Measurements from ENCODE around the gene VPS36.

VPS36 gene

DNA sequence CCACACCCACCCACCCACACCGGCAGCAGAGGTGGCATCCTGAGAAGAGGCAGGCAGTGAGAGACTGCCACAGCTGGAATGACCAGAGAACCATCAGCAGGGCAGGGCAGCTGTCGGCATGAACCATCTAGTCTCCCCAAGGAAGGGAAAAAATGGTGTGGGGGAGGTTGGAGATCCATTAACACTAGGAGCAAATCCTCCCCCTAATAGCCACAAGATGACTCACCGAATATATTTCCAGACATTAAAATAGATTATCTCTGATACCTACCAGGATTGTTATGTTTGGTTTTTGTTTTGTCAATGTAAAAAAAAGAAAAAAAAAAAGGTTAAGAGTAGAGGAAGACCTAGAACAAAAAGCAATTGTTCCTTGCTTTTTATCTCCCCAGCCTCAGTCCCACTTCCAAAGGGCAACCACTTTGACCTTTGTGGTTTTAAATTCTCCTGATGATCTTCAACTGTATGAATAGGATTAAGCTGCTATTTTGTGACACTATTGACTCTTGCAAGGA, 78.6 kb downstream of the VPS36 start:
- Histone ChIP-seq H4K20me1 (ENCODE audit: insufficient read depth, low read length, poor library complexity, severe bottlenecking) (no peaks in the 10 kb centered on the region), H3K4me3 (ENCODE audit: low read length, poor library complexity, severe bottlenecking) (no peak overlapping the region), H3K4me1 (ENCODE audit: insufficient read depth, low read length, poor library complexity, severe bottlenecking) (no peaks in the 10 kb centered on the region), H3K27me3 (ENCODE audit: insufficient read depth, low read length, poor library complexity, severe bottlenecking) (no peaks in the 10 kb centered on the region), H3K9ac (ENCODE audit: low read depth, low read length, poor library complexity, severe bottlenecking) (no peak overlapping the region), H3F3A (ENCODE audit: low read depth) (no peaks in the 10 kb centered on the region), H3K9me2 (replicated peaks; ENCODE audit: low read depth, low read length) (no peaks in the 10 kb centered on the region), H3K79me2 (ENCODE audit: insufficient read depth, low read length) (no peaks in the 10 kb centered on the region), H3K9me3 (ENCODE audit: insufficient read depth, low read depth, low read length) (no peaks in the 10 kb centered on the region), H2AFZ (ENCODE audit: low read length) (no peak overlapping the region), H3K4me2 (ENCODE audit: low read depth, low read length, poor library complexity, severe bottlenecking) (no peak overlapping the region), H3K36me3 (ENCODE audit: insufficient read depth, low read length) (no peaks in the 10 kb centered on the region)
- TF ChIP-seq, protein P1, sequence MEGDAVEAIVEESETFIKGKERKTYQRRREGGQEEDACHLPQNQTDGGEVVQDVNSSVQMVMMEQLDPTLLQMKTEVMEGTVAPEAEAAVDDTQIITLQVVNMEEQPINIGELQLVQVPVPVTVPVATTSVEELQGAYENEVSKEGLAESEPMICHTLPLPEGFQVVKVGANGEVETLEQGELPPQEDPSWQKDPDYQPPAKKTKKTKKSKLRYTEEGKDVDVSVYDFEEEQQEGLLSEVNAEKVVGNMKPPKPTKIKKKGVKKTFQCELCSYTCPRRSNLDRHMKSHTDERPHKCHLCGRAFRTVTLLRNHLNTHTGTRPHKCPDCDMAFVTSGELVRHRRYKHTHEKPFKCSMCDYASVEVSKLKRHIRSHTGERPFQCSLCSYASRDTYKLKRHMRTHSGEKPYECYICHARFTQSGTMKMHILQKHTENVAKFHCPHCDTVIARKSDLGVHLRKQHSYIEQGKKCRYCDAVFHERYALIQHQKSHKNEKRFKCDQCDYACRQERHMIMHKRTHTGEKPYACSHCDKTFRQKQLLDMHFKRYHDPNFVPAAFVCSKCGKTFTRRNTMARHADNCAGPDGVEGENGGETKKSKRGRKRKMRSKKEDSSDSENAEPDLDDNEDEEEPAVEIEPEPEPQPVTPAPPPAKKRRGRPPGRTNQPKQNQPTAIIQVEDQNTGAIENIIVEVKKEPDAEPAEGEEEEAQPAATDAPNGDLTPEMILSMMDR (conservative IDR thresholded peaks at IDR 0.05; ENCODE audit: low read length), result no peak
- TF ChIP-seq EZH2phosphoT487 (IDR thresholded peaks at IDR 0.05; ENCODE audit: borderline replicate concordance), result no peak

DNA sequence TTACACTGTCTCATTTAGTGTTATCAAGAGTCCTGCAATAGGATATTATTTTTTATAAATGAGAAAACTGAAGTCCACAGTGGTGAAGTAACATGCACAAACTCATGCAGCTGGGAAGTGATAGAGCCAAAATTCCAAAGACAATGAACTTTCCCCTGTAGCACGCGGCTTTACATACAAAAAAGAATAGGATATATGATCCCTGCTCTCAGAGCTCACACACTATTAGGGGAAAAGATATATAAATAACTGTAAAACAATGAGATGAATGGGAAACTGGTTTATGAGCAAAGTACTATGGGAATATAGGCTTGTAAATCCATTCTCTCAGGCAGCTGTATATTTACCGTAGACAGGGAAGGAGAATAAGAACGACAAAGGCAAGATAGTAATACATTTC, 84.1 kb downstream of the VPS36 start:
- no peaks in the 10 kb centered on the region for H3K79me2 ChIP-seq (ENCODE audit: insufficient read depth, low read length)
- TF ChIP-seq, protein P1 (conservative IDR thresholded peaks at IDR 0.05; ENCODE audit: low read length), result no peak
- no peak for TF ChIP-seq EZH2phosphoT487 (IDR thresholded peaks at IDR 0.05; ENCODE audit: borderline replicate concordance)
- H3K9ac ChIP-seq (ENCODE audit: low read depth, low read length, poor library complexity, severe bottlenecking), result no peak overlapping the region
- H3K4me1 ChIP-seq (ENCODE audit: insufficient read depth, low read length, poor library complexity, severe bottlenecking), result no peaks in the 10 kb centered on the region
- H4K20me1 ChIP-seq (ENCODE audit: insufficient read depth, low read length, poor library complexity, severe bottlenecking), result no peaks in the 10 kb centered on the region
- no peaks in the 10 kb centered on the region for H3F3A ChIP-seq (ENCODE audit: low read depth)
- no peak overlapping the region for H2AFZ ChIP-seq (ENCODE audit: low read length)
- no peaks in the 10 kb centered on the region for H3K9me2 ChIP-seq (replicated peaks; ENCODE audit: low read depth, low read length)
- no peaks in the 10 kb centered on the region for H3K27me3 ChIP-seq (ENCODE audit: insufficient read depth, low read length, poor library complexity, severe bottlenecking)
- no peaks in the 10 kb centered on the region for H3K9me3 ChIP-seq (ENCODE audit: insufficient read depth, low read depth, low read length)
- no peaks in the 10 kb centered on the region for H3K36me3 ChIP-seq (ENCODE audit: insufficient read depth, low read length)
- no peak overlapping the region for H3K4me2 ChIP-seq (ENCODE audit: low read depth, low read length, poor library complexity, severe bottlenecking)
- H3K4me3 ChIP-seq (ENCODE audit: low read length, poor library complexity, severe bottlenecking), result no peak overlapping the region
